K562 (cell line): ENCODE measurements around the gene LIMS1. TPM values are rescaled to one million over a fixed set of nuclear protein-coding genes. Genes with fewer than 3 reads are reported as not detected.

ENCODE experiments used
- GATAD2A ChIP-seq: fragments of 450-650 bp; IDR thresholded peaks from 2 replicates; pipeline ENCODE4 v1.6.1; 2017
- HNRNPL ChIP-seq: fragments of 200-400 bp; formaldehyde crosslinking; IDR thresholded peaks from 2 replicates; pipeline ENCODE4 v1.6.1; 2017; ENCODE audit warnings: low read depth, mild to moderate bottlenecking, low read length
- STAT5A ChIP-seq: IDR thresholded peaks from 2 replicates; pipeline ENCODE4 v1.6.1; 2012; ENCODE audit warnings: low read length, inconsistent platforms, borderline replicate concordance
- TAF7 ChIP-seq: fragments of 450-650 bp; IDR thresholded peaks from 2 replicates; pipeline ENCODE4 v1.6.1; 2016; ENCODE audit warnings: missing genetic modification characterization, missing compliant biosample characterization
- TEAD2 ChIP-seq: fragments of 450-650 bp; IDR thresholded peaks from 2 replicates; pipeline ENCODE4 v1.6.1; 2016; ENCODE audit warnings: missing genetic modification characterization, control low read depth, missing compliant biosample characterization
- ZNF311 ChIP-seq: fragments of 250-450 bp; sonication (Bioruptor Pico); IDR thresholded peaks from 2 replicates; pipeline ENCODE4 v1.4.0; 2020; ENCODE audit warnings: mild to moderate bottlenecking, moderate library complexity
- ZNF699 ChIP-seq: fragments of 250-450 bp; sonication (Bioruptor Pico); IDR thresholded peaks from 2 replicates; pipeline ENCODE4 v1.8.0; 2021; ENCODE audit warnings: mild to moderate bottlenecking, moderate library complexity; ENCODE audit not compliant: insufficient replicate concordance
- polyA plus RNA-seq, 8 experiments: library from polyadenylated mRNA; depleted of rRNA in 4 of 8; stranded (reverse) in 5 of 8; unstranded in 3 of 8; fragments of >200 nt; fragmentation: Nextera tagmentation in 2 of 8; fragmentation: Illumina TruSeq in 1 of 8; extraction: Ambion mirVana in 2 of 8; extraction: Trizol in 1 of 8; gene quantifications; 2 replicates each; pipeline versions ENCODE4 v1.2.1 to v1.2.3, GENCODE V29; 2011 to 2014; ENCODE audit warnings: inconsistent platforms in 1 of 8, missing spikeins in 1 of 8
- total RNA-seq, 7 experiments: library from RNA; depleted of rRNA in 6 of 7; stranded (reverse); fragments of >200 nt in 6 of 7; fragmentation: Illumina TruSeq in 2 of 7; extraction: Trizol in 2 of 7; gene quantifications; 2 replicates each; pipeline versions ENCODE4 v1.2.1 to v1.2.3, GENCODE V29; 2011 to 2021; ENCODE audit warnings: low replicate concordance in 1 of 7
- TF ChIP-seq, protein P1 (sequence below): fragments of 250-450 bp; sonication (Bioruptor Pico); IDR thresholded peaks from 2 replicates; pipeline ENCODE4 v1.5.0; 2021
- TF ChIP-seq, protein P2 (sequence below): IDR thresholded peaks from 2 replicates; pipeline ENCODE4 v1.6.1; 2016; ENCODE audit warnings: missing genetic modification characterization, missing compliant biosample characterization
- TF ChIP-seq, protein P3 (sequence below): sonication (generic); formaldehyde crosslinking; IDR thresholded peaks from 2 replicates; pipeline ENCODE4 v1.8.1; 2023; ENCODE audit warnings: mild to moderate bottlenecking, missing genetic modification reagents, moderate library complexity
- TF ChIP-seq, protein P4 (sequence below), 2 experiments: fragments of 450-650 bp; IDR thresholded peaks; 2 replicates each; pipeline ENCODE4 v1.6.1; 2018; ENCODE audit warnings: mild to moderate bottlenecking in 2 of 2, low read depth in 1 of 2; ENCODE audit not compliant: partially characterized antibody in 2 of 2
- TF ChIP-seq, protein P5 (sequence below): sonication (generic); formaldehyde crosslinking; IDR thresholded peaks from 2 replicates; pipeline ENCODE4 v1.8.0; 2022; ENCODE audit warnings: mild to moderate bottlenecking, low read depth, missing genetic modification reagents
- TF ChIP-seq, protein P6 (sequence below): fragments of 450-650 bp; IDR thresholded peaks from 2 replicates; pipeline ENCODE4 v1.6.1; 2018; ENCODE audit not compliant: partially characterized antibody

Gene LIMS1
- total and polyA plus RNA-seq, 9 of the 15 experiments (the other 6 are each of a cell fraction or from before 2014, with no cell fraction given): 52.8 to 134 (median 81.0) TPM

DNA sequence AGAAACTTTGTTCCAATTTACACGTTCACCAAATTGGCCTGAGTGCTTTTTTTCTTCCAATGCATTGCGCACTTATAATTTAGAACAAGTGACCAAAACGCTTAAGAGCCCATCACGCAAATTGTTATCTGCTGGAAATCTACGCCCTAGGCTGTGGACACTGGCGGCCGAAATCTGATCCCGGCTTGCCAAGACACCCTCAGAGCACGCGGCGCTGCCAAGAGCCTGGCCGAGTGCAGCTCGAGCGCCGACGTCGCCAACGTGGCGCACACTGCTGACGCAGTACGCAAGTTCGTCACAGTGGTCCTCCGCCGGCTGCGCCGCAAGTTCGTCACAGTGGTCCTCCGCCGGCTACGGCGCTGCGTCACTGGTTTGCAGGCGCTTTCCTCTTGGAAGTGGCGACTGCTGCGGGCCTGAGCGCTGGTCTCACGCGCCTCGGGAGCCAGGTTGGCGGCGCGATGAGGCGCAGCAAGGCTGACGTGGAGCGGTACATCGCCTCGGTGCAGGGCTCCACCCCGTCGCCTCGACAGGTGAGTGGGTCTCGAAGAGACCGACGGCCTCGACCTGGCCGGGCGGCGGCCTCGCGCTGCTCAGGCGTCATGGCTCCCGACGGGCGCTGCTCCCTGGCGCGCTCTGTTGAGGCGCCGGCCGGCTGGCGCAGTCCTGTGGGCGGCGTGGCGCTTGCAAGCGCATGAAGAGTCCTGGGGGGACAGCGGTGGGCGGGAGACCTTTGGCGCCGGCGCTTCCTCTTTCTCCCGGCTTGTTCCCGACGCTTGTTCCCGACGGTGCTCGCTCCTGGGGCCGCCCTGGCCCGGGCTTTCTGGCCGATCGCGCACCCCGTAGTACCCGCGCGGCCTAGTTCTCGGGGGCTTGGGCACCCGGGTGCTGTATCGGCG lies 185.1 kb downstream of the LIMS1 start, which contains the start of gene RANBP2 (continued):
- TF ChIP-seq, protein P1, sequence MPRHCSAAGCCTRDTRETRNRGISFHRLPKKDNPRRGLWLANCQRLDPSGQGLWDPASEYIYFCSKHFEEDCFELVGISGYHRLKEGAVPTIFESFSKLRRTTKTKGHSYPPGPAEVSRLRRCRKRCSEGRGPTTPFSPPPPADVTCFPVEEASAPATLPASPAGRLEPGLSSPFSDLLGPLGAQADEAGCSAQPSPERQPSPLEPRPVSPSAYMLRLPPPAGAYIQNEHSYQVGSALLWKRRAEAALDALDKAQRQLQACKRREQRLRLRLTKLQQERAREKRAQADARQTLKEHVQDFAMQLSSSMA (CRISPR knock-in tag): peak; percentile 57; the same call in 1 of the 2 replicates
- TF ChIP-seq, protein P2, sequence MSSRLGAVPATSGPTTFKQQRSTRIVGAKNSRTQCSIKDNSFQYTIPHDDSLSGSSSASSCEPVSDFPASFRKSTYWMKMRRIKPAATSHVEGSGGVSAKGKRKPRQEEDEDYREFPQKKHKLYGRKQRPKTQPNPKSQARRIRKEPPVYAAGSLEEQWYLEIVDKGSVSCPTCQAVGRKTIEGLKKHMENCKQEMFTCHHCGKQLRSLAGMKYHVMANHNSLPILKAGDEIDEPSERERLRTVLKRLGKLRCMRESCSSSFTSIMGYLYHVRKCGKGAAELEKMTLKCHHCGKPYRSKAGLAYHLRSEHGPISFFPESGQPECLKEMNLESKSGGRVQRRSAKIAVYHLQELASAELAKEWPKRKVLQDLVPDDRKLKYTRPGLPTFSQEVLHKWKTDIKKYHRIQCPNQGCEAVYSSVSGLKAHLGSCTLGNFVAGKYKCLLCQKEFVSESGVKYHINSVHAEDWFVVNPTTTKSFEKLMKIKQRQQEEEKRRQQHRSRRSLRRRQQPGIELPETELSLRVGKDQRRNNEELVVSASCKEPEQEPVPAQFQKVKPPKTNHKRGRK (tag): no peak
- TF ChIP-seq, protein P3, sequence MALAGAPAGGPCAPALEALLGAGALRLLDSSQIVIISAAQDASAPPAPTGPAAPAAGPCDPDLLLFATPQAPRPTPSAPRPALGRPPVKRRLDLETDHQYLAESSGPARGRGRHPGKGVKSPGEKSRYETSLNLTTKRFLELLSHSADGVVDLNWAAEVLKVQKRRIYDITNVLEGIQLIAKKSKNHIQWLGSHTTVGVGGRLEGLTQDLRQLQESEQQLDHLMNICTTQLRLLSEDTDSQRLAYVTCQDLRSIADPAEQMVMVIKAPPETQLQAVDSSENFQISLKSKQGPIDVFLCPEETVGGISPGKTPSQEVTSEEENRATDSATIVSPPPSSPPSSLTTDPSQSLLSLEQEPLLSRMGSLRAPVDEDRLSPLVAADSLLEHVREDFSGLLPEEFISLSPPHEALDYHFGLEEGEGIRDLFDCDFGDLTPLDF (CRISPR knock-in tag): peak; percentile 80
- TF ChIP-seq, protein P4, sequence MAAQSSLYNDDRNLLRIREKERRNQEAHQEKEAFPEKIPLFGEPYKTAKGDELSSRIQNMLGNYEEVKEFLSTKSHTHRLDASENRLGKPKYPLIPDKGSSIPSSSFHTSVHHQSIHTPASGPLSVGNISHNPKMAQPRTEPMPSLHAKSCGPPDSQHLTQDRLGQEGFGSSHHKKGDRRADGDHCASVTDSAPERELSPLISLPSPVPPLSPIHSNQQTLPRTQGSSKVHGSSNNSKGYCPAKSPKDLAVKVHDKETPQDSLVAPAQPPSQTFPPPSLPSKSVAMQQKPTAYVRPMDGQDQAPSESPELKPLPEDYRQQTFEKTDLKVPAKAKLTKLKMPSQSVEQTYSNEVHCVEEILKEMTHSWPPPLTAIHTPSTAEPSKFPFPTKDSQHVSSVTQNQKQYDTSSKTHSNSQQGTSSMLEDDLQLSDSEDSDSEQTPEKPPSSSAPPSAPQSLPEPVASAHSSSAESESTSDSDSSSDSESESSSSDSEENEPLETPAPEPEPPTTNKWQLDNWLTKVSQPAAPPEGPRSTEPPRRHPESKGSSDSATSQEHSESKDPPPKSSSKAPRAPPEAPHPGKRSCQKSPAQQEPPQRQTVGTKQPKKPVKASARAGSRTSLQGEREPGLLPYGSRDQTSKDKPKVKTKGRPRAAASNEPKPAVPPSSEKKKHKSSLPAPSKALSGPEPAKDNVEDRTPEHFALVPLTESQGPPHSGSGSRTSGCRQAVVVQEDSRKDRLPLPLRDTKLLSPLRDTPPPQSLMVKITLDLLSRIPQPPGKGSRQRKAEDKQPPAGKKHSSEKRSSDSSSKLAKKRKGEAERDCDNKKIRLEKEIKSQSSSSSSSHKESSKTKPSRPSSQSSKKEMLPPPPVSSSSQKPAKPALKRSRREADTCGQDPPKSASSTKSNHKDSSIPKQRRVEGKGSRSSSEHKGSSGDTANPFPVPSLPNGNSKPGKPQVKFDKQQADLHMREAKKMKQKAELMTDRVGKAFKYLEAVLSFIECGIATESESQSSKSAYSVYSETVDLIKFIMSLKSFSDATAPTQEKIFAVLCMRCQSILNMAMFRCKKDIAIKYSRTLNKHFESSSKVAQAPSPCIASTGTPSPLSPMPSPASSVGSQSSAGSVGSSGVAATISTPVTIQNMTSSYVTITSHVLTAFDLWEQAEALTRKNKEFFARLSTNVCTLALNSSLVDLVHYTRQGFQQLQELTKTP (IDR thresholded peaks at IDR 0.05; ENCODE audit: low read depth in 1 of 2, partially characterized antibody in 2 of 2): peak in 1 of 2 experiments; percentile 51
- TF ChIP-seq STAT5A (no peak), TAF7 (peak; percentile 41; the same call in 1 of the 2 replicates), TEAD2 (tag) (peak; percentile 23; the same call in 1 of the 2 replicates), ZNF311 (no peak), HNRNPL (peak; percentile 65; the same call in 1 of the 2 replicates), ZNF699 (no peak), GATAD2A (peak; percentile 80)
- TF ChIP-seq, protein P5, sequence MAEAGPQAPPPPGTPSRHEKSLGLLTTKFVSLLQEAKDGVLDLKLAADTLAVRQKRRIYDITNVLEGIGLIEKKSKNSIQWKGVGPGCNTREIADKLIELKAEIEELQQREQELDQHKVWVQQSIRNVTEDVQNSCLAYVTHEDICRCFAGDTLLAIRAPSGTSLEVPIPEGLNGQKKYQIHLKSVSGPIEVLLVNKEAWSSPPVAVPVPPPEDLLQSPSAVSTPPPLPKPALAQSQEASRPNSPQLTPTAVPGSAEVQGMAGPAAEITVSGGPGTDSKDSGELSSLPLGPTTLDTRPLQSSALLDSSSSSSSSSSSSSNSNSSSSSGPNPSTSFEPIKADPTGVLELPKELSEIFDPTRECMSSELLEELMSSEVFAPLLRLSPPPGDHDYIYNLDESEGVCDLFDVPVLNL (CRISPR knock-in tag): peak; percentile 48; the same call in 1 of the 2 replicates
- TF ChIP-seq, protein P6, sequence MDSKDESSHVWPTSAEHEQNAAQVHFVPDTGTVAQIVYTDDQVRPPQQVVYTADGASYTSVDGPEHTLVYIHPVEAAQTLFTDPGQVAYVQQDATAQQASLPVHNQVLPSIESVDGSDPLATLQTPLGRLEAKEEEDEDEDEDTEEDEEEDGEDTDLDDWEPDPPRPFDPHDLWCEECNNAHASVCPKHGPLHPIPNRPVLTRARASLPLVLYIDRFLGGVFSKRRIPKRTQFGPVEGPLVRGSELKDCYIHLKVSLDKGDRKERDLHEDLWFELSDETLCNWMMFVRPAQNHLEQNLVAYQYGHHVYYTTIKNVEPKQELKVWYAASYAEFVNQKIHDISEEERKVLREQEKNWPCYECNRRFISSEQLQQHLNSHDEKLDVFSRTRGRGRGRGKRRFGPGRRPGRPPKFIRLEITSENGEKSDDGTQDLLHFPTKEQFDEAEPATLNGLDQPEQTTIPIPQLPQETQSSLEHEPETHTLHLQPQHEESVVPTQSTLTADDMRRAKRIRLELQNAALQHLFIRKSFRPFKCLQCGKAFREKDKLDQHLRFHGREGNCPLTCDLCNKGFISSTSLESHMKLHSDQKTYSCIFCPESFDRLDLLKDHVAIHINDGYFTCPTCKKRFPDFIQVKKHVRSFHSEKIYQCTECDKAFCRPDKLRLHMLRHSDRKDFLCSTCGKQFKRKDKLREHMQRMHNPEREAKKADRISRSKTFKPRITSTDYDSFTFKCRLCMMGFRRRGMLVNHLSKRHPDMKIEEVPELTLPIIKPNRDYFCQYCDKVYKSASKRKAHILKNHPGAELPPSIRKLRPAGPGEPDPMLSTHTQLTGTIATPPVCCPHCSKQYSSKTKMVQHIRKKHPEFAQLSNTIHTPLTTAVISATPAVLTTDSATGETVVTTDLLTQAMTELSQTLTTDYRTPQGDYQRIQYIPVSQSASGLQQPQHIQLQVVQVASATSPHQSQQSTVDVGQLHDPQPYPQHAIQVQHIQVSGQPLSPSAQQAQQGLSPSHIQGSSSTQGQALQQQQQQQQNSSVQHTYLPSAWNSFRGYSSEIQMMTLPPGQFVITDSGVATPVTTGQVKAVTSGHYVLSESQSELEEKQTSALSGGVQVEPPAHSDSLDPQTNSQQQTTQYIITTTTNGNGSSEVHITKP: no peak
